ENCODE data around the gene DRC1. TPM values are rescaled to one million over a fixed set of nuclear protein-coding genes. Genes with fewer than 3 reads are reported as not detected.

DRC1 gene
- polyA plus RNA-seq, 1 of the 3 experiments (the other 2 are of a cell fraction), result 0.18 TPM

DNA sequence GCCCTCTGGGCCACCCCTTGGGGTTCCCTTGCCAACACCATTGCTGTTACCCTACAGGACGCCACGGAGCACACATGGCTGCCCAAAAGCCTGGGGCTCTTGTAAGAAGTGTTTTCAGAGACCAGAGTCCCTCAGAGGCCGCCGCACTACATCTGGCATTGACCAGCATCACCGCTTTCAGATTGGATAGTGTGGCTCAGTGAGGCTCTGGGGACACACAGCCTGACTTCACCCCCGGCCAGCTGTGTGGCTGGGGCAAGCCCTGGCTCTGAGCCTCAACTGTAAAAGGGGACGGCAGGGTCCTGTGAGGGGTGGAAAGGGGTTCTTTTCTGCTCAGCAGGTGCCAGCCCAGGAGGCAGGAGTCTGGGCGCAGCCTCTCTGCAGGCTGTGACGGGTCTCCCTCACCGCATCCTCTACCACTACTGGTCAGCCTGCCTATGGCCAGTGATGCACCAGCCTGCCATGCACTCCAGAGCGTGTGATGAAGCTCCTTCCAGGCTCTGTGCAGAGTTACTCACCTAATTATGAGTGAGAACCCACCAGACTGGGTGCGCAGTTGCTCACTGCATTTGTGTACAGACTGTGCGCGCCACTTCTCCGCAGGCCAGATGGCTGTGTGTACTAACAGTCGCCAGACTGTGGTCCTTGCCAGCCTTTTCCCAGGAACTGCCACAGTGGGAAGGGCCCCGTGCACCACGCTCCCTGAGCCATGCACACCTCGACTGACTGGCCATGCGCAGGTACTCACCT is 86.9 kb downstream of the DRC1 start:
- Histone ChIP-seq H3K4me2 (no peak overlapping the region), H3K9me3 (no peaks in the 10 kb centered on the region), H3K4me3 (ENCODE audit: low read depth in 2 of 2, low read length in 1 of 2) (no peak overlapping the region), H3K9me2 (no peaks in the 10 kb centered on the region), H3K4me1 (ENCODE audit: control insufficient read depth in 1 of 2, insufficient read depth in 2 of 2, low read depth in 1 of 2, low read length in 1 of 2) (no peaks in the 10 kb centered on the region), H3K79me2 (ENCODE audit: insufficient read depth) (no peaks in the 10 kb centered on the region), H2AFZ (ENCODE audit: low read depth) (no peak overlapping the region), H3K27ac (ENCODE audit: low read depth in 2 of 2, low read length in 1 of 2) (no peak overlapping the region), H4K20me1 (ENCODE audit: insufficient read depth) (no peaks in the 10 kb centered on the region), H3K36me3 (replicated peaks in 1 of 2; ENCODE audit: control insufficient read depth in 1 of 2, insufficient read depth in 2 of 2, low read length in 1 of 2) (no peaks in the 10 kb centered on the region), H3K27me3 (ENCODE audit: insufficient read depth) (peaks cover 27% of the 10 kb centered on the region; the same call in 1 of the 2 replicates), H3F3A (replicated peaks; ENCODE audit: insufficient read depth) (no peaks in the 10 kb centered on the region), H3K9ac (no peak overlapping the region)
- TF ChIP-seq RCOR1 (IDR thresholded peaks at IDR 0.05; ENCODE audit: low read length), result no peak
- DNase-seq, result no peak
- 33% methylated on average over 6 of the region's 20 CpGs for WGBS (ENCODE audit: low lambda C conversion rate)
- POLR2A ChIA-PET, result no interaction called here
- CTCF ChIA-PET, result interaction anchor here (1.1 kb wide), 1 partner anchor 89 kb away, joined by 3 read pairs; no protein-coding TSS in a partner anchor

DNA sequence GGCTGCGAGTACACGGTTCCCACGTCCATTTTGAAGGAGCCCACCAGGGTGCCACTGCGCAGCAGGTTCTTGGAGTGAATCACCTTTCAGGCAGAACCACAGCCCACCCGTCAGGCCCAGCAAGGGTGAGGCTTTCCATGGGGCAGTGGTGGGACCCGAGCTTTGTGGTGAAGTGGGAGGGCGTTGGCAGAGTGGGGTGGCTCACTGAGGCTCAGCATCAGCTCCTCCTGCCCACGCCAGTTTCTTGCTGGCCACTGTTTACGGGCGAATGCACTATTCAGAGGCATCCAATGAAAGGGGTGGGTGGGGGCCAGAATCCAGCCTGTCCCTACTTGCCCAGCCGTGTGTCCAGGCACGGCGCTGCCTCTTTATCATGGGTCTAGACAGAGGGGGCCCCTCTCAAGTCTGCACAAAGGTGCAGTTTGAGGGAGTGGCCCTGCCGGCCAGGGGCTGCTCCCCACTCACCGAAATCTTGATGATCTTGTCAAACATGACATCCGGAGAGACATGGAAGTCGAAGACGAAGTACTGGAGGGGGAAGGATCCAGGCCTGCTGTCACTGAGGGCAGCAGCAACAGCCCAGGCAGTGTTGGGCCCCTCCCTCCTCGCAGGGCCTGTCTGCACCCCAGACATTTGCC is 87.6 kb downstream of the DRC1 start:
- no peak overlapping the region for H3K4me2 ChIP-seq
- WGBS (ENCODE audit: low lambda C conversion rate), result 60% methylated on average over 13 of the region's 19 CpGs
- ChIA-PET CTCF (interaction anchor here (1.1 kb wide), 1 partner anchor 89 kb away, joined by 3 read pairs; no protein-coding TSS in a partner anchor), POLR2A (no interaction called here)
- no peaks in the 10 kb centered on the region for H3K79me2 ChIP-seq (ENCODE audit: insufficient read depth)
- no peaks in the 10 kb centered on the region for H3F3A ChIP-seq (replicated peaks; ENCODE audit: insufficient read depth)
- H3K36me3 ChIP-seq (replicated peaks in 1 of 2; ENCODE audit: control insufficient read depth in 1 of 2, insufficient read depth in 2 of 2, low read length in 1 of 2), result no peaks in the 10 kb centered on the region
- no peak overlapping the region for H3K4me3 ChIP-seq (ENCODE audit: low read depth in 2 of 2, low read length in 1 of 2)
- no peak overlapping the region for H2AFZ ChIP-seq (ENCODE audit: low read depth)
- peaks cover 23% of the 10 kb centered on the region; the same call in 1 of the 2 replicates for H3K27me3 ChIP-seq (ENCODE audit: insufficient read depth)
- no peak for DNase-seq
- TF ChIP-seq RXRA (IDR thresholded peaks at IDR 0.05; ENCODE audit: borderline replicate concordance, low read depth) (no peak), RCOR1 (IDR thresholded peaks at IDR 0.05; ENCODE audit: low read length) (no peak), NFIC (IDR thresholded peaks at IDR 0.05; ENCODE audit: borderline replicate concordance) (no peak), TAF1 (IDR thresholded peaks at IDR 0.05; ENCODE audit: borderline replicate concordance, low read depth, low read length) (no peak), POLR2AphosphoS5 (IDR thresholded peaks at IDR 0.05; ENCODE audit: low read depth, low read length) (no peak), SMC3 (IDR thresholded peaks at IDR 0.05; ENCODE audit: low read depth, low read length) (no peak), JUND (IDR thresholded peaks at IDR 0.05) (no peak), TCF12 (IDR thresholded peaks at IDR 0.05) (no peak), MXI1 (IDR thresholded peaks at IDR 0.05; ENCODE audit: low read depth, low read length) (no peak), EP300 (IDR thresholded peaks at IDR 0.05; ENCODE audit: borderline replicate concordance in 1 of 2, low read depth in 1 of 2, low read length in 1 of 2) (no peak), EZH2phosphoT487 (IDR thresholded peaks at IDR 0.05; ENCODE audit: borderline replicate concordance, low read depth) (no peak), MEF2A (IDR thresholded peaks at IDR 0.05; ENCODE audit: borderline replicate concordance, low read depth) (no peak)
- TF ChIP-seq, protein P1, sequence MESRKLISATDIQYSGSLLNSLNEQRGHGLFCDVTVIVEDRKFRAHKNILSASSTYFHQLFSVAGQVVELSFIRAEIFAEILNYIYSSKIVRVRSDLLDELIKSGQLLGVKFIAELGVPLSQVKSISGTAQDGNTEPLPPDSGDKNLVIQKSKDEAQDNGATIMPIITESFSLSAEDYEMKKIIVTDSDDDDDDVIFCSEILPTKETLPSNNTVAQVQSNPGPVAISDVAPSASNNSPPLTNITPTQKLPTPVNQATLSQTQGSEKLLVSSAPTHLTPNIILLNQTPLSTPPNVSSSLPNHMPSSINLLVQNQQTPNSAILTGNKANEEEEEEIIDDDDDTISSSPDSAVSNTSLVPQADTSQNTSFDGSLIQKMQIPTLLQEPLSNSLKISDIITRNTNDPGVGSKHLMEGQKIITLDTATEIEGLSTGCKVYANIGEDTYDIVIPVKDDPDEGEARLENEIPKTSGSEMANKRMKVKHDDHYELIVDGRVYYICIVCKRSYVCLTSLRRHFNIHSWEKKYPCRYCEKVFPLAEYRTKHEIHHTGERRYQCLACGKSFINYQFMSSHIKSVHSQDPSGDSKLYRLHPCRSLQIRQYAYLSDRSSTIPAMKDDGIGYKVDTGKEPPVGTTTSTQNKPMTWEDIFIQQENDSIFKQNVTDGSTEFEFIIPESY (IDR thresholded peaks at IDR 0.05; ENCODE audit: borderline replicate concordance, low read depth), result no peak
- TF ChIP-seq, protein P2, sequence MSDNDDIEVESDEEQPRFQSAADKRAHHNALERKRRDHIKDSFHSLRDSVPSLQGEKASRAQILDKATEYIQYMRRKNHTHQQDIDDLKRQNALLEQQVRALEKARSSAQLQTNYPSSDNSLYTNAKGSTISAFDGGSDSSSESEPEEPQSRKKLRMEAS (IDR thresholded peaks at IDR 0.05; ENCODE audit: low read depth), result no peak
- TF ChIP-seq, protein P3, sequence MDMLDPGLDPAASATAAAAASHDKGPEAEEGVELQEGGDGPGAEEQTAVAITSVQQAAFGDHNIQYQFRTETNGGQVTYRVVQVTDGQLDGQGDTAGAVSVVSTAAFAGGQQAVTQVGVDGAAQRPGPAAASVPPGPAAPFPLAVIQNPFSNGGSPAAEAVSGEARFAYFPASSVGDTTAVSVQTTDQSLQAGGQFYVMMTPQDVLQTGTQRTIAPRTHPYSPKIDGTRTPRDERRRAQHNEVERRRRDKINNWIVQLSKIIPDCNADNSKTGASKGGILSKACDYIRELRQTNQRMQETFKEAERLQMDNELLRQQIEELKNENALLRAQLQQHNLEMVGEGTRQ (IDR thresholded peaks at IDR 0.05; ENCODE audit: borderline replicate concordance, low read depth, low read length), result no peak
- TF ChIP-seq, protein P4, sequence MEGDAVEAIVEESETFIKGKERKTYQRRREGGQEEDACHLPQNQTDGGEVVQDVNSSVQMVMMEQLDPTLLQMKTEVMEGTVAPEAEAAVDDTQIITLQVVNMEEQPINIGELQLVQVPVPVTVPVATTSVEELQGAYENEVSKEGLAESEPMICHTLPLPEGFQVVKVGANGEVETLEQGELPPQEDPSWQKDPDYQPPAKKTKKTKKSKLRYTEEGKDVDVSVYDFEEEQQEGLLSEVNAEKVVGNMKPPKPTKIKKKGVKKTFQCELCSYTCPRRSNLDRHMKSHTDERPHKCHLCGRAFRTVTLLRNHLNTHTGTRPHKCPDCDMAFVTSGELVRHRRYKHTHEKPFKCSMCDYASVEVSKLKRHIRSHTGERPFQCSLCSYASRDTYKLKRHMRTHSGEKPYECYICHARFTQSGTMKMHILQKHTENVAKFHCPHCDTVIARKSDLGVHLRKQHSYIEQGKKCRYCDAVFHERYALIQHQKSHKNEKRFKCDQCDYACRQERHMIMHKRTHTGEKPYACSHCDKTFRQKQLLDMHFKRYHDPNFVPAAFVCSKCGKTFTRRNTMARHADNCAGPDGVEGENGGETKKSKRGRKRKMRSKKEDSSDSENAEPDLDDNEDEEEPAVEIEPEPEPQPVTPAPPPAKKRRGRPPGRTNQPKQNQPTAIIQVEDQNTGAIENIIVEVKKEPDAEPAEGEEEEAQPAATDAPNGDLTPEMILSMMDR (IDR thresholded peaks at IDR 0.05), result no peak
- H3K27ac ChIP-seq (ENCODE audit: low read depth in 2 of 2, low read length in 1 of 2), result no peak overlapping the region
- H4K20me1 ChIP-seq (ENCODE audit: insufficient read depth), result no peaks in the 10 kb centered on the region
- no peaks in the 10 kb centered on the region for H3K9me2 ChIP-seq
- H3K9ac ChIP-seq, result no peak overlapping the region
- no peaks in the 10 kb centered on the region for H3K4me1 ChIP-seq (ENCODE audit: control insufficient read depth in 1 of 2, insufficient read depth in 2 of 2, low read depth in 1 of 2, low read length in 1 of 2)
- no peaks in the 10 kb centered on the region for H3K9me3 ChIP-seq

Measured in SK-N-SH (cell line).